Measurements from ENCODE around the gene SMIM33. TPM values are rescaled to one million over a fixed set of nuclear protein-coding genes. Genes with fewer than 3 reads are reported as not detected.
A peak's percentile ranks its signal among the peaks of the same experiment; 100 is the strongest.
"Not testable (repeated sequence)": the region's sequence is repeated elsewhere in the genome, so short reads cannot be mapped to it uniquely, and the experiment has no call there.

SMIM33 gene
- total and polyA plus RNA-seq, 5 donors, result not detected

DNA sequence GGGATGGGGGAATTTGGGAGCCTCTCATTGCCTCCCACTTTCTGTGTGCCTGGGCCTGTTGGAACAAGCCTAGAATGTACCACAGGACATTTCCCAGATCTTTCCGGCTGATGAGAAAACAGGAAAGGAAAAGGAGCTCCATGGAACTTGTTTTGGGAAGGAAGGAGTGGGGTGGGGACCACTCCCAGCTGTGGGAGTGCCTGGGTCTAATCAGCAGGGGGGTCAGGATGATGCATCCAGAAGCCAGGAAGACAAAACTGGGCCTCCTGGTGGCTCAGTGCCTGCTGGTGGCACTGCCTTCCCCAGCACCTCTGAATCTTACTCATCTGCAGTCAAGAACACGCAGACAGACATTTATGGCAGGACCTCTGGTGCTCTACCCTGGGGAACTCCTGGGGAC is 2.8 kb downstream of the SMIM33 start:
- Histone ChIP-seq H3K4me3 (ENCODE audit: low read length) (no peak overlapping the region), H3K9me3 (ENCODE audit: control insufficient read depth, low read length) (no peaks in the 10 kb centered on the region), H3K27ac (ENCODE audit: low read length) (peak overlapping the region; percentile 43), H3K27me3 (ENCODE audit: control insufficient read depth, insufficient read depth) (no peaks in the 10 kb centered on the region), H3K4me1 (ENCODE audit: control insufficient read depth, insufficient read depth, low read length) (peaks cover 13% of the 10 kb centered on the region)
- WGBS, result 54% methylated on average over 2 of the region's 2 CpGs
- intact Hi-C loops (cut with DNase I), result no loop called here
- DNase-seq, result peak in 2 of 3 donors; percentile 40 to 69
- peak; percentile 24 to 80 for ATAC-seq

DNA sequence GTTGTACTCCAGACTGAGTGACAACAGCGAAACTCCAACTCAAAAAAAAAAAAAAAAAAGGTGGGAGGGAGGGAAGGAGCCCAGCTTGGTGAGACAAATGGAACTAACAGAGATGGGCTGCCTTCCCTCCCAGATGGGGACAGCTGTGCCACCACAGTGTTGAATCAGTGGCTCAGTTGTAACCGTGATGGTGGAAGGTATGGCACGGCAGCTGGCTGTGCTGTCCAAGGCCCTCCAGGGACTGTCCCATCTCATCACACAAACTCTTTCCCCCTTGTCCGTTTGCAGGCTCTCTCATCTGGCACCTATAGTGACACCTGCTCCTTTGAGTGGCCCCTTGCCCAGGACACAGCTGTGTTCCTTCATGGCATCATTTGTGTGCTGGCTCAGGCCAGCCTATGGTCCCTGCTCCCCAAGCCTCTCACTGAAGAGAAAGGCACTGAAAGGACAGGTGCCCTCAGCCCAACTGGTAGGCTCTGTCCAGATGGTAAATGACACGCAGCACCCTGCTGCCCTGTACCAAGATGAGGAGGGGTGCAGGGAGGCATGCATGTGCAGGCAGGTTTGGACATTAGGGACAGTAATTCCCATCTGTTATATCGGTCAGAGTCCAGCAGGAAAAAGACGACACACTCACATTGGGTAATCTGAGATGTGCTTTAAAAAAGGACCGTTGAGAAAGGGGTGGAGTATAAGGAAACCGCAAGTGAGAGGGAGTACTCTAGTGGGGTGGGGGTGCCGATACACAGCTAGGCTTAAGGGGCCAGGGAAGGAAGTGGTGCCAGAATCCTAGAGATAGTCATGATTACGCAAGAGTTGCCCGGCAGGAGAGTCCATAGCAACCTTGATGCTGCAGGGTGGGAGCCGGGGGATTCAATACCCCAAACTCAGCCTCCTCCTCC is 4.3 kb downstream of the SMIM33 start:
- Histone ChIP-seq H3K4me3 (ENCODE audit: low read length) (no peak overlapping the region), H3K27me3 (ENCODE audit: control insufficient read depth, insufficient read depth) (no peaks in the 10 kb centered on the region), H3K27ac (ENCODE audit: low read length) (no peak overlapping the region), H3K9me3 (ENCODE audit: control insufficient read depth, low read length) (no peaks in the 10 kb centered on the region), H3K4me1 (ENCODE audit: control insufficient read depth, insufficient read depth, low read length) (peaks cover 13% of the 10 kb centered on the region)
- ATAC-seq, result peak; percentile 17 to 35
- DNase-seq, result peak in 1 of 3 donors; percentile 61
- intact Hi-C loops (cut with DNase I), result no loop called here
- 37% methylated on average over 13 of the region's 13 CpGs for WGBS

DNA sequence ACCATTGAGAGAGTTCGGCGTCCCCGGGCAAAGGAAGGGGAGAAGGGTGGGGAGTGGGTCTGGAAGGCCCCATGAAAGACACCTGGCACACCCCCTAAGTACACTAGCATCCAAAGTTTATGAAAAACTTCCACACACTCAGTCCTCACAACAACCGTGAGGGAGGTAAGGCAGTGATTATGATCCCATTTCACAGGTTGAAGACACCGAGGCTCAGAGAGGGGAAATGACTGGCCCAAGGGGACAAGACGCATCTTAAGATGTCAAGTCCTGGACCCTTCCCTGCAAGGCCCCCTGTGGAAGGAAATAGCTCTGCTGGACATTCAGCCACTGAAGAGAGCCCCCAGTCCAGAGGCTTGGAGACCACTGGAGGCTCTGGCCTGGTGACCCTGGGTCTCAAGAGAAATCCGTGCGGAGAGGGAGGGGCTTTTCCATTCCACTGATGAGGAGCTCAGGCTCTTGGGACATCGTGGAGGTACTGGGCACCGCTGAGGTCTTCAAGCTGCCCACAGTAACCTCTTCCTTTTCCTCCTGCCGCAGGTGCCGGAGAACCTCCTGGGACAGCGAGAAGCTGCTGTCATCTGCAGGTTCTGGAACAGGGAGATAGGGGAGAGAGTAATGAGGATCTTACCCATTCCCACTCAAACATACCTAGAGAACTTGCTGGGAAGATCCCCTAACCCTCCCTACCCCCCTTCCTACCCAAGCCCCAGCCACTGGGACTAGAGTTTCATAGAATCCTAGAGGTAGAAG is 5.2 kb downstream of the SMIM33 start:
- Histone ChIP-seq H3K9me3 (ENCODE audit: control insufficient read depth, low read length) (no peaks in the 10 kb centered on the region), H3K27ac (ENCODE audit: low read length) (no peak overlapping the region), H3K4me3 (ENCODE audit: low read length) (no peak overlapping the region), H3K27me3 (ENCODE audit: control insufficient read depth, insufficient read depth) (no peaks in the 10 kb centered on the region), H3K4me1 (ENCODE audit: control insufficient read depth, insufficient read depth, low read length) (peaks cover 13% of the 10 kb centered on the region)
- intact Hi-C loops (cut with DNase I), result no loop called here
- ATAC-seq (no peak), DNase-seq (no peak)
- 77% methylated on average over 13 of the region's 13 CpGs for WGBS

GRCh38 chr5:139478657-139479423 is 8.0 kb downstream of the SMIM33 start:
- H3K27me3 ChIP-seq (ENCODE audit: control insufficient read depth, insufficient read depth); H3K4me1 ChIP-seq (ENCODE audit: control insufficient read depth, insufficient read depth, low read length); H3K4me3 ChIP-seq (ENCODE audit: low read length); intact Hi-C loops (cut with DNase I); H3K9me3 ChIP-seq (ENCODE audit: control insufficient read depth, low read length): not testable (repeated sequence)
- H3K27ac ChIP-seq (ENCODE audit: low read length), result peak overlapping the region; percentile 1
- DNase-seq (peak in 1 of 3 donors; percentile 58), ATAC-seq (peak in 1 of 2 donors; percentile 21)
- WGBS, result 56% methylated on average over 9 of the region's 9 CpGs

DNA sequence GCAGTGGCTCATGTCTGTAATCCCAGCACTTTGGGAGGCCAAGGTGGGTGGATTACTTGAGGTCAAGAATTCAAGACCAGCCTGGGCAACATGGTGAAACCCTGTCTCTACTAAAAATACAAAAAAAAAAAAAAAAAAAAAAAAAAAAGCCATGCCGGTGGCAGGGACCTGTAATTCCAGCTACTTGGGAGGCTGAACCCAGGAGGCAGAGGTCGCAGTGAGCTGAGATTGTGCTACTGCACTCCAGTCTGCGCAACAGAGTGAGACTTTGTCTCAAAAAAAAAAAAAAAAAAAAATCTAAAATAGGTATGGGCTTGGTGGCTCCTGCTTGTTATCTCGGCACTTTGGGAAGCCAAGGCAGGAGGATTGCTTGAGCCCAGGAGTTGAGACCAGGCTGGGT is 8.9 kb downstream of the SMIM33 start:
- not testable (repeated sequence) for H3K9me3 ChIP-seq (ENCODE audit: control insufficient read depth, low read length); H3K27me3 ChIP-seq (ENCODE audit: control insufficient read depth, insufficient read depth); ATAC-seq; H3K27ac ChIP-seq (ENCODE audit: low read length); H3K4me1 ChIP-seq (ENCODE audit: control insufficient read depth, insufficient read depth, low read length); DNase-seq; H3K4me3 ChIP-seq (ENCODE audit: low read length)
- intact Hi-C loops (cut with DNase I), result loop anchor here in 1 of 4 donors (5.0 to 10.0 kb wide), 2 partner anchors 38 to 45 kb away; partner anchors contain the start of gene DNAJC18
- 95% methylated on average over 4 of the region's 4 CpGs for WGBS

DNA sequence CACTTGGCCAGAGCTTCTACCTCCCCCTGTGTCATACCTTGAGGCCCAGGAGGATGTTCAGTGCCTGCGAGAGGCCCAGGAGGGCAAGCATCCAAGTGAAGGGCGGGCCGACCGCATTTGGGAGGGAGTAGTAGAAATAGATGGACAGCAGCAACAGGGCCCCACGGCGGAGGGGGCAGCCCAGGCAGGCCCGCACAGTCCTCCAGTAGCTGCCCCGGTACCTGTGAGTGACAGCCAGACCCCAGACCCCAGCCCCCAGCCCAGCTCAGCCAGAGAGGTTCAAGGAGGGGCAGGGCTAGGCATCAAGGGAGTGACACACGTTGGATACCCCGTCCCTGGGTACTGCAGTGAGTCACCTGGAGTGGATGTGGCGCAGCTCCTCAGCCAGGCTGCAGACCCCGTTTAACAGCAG is 10.3 kb downstream of the SMIM33 start:
- H3K27ac ChIP-seq (ENCODE audit: low read length), result peak overlapping the region; percentile 98
- no peaks in the 10 kb centered on the region for H3K27me3 ChIP-seq (ENCODE audit: control insufficient read depth, insufficient read depth)
- WGBS, result 27% methylated on average over 12 of the region's 12 CpGs
- intact Hi-C loops (cut with DNase I), result loop anchor here in 1 of 4 donors (5.0 to 10.0 kb wide), 2 partner anchors 36 to 46 kb away; partner anchors contain the start of gene DNAJC18
- H3K4me3 ChIP-seq (ENCODE audit: low read length), result peak overlapping the region; percentile 55
- DNase-seq, result peak; percentile 55 to 85 (median 84)
- no peaks in the 10 kb centered on the region for H3K9me3 ChIP-seq (ENCODE audit: control insufficient read depth, low read length)
- peak; percentile 20 to 22 for ATAC-seq
- H3K4me1 ChIP-seq (ENCODE audit: control insufficient read depth, insufficient read depth, low read length), result peaks cover 3% of the 10 kb centered on the region

DNA sequence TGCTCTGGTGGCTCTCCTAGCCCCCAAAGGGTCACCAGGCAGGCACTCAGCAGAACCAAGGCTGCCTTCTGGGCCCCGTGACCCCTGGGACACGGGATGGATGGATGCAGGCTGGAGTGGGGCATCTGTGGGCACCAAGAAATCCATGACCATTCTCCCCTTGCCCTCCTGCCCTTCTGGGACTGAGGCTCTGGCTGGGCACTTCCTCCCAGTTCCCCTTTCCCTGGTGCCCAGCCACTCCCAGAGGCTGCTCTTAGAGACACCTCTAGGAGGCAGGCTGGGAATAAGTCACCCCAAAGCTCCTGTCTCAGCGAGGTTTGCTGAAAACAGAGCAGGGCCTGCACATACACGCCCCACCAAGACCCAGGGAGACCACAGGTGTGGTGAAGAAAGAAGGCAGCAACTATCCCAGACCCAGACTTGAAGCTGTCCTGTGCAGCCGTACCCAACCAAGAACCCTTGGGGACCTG is 10.8 kb downstream of the SMIM33 start:
- H3K4me1 ChIP-seq (ENCODE audit: control insufficient read depth, insufficient read depth, low read length), result peaks cover 3% of the 10 kb centered on the region
- WGBS, result 23% methylated on average over 5 of the region's 5 CpGs
- H3K9me3 ChIP-seq (ENCODE audit: control insufficient read depth, low read length), result no peaks in the 10 kb centered on the region
- H3K27me3 ChIP-seq (ENCODE audit: control insufficient read depth, insufficient read depth), result no peaks in the 10 kb centered on the region
- intact Hi-C loops (cut with DNase I), result loop anchor here in 1 of 4 donors (5.0 to 10.0 kb wide), 2 partner anchors 36 to 47 kb away; partner anchors contain the start of gene DNAJC18
- peak overlapping the region; percentile 98 for H3K27ac ChIP-seq (ENCODE audit: low read length)
- H3K4me3 ChIP-seq (ENCODE audit: low read length), result peak overlapping the region; percentile 55
- peak; percentile 49 to 55 for ATAC-seq
- DNase-seq, result peak; percentile 46 to 66 (median 66)

DNA sequence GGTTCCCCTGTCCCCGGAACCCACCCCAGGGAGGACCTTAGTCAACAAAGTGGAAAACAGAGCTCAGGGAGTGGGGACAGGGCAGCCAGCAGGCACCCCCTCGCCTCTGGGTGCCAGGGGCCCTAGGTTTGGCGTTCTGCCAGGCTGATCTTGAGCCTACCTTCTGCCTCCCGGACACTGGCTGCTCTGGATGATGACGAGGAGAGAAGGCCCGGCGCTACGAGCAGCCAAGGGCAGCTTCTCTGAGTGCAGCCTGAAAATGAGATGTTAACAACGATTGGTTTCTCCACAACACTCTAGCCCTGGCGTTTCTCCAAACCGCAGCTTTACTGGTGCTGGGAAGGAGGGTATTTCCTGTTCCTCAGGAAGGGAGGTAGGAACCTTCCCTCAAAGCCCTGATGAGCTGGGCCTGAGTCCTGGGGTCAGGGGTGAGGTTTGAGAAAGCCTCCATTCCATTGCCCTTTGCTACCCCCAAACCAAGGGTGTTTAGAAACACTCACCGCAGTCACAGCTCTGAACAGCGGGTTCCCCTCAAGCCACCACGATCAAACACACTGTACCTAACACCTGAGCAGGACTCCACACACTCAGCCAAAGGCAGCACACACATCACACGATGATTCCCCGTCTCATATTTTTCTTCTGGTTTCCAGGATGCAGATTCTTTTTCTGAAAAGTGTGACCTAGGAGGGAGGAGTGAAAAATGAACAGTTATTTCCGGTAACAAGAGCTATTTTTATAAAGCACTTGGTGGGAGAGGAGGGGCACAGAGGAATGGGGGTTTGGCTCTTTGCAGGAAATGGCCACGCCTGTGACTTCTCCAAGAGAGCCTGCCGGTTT is 11.5 kb downstream of the SMIM33 start, which contains the start of gene STING1:
Gene STING1 (minus strand): TSS at position 709 of the 840 bp plus-strand sequence. CDS start 1,054 bp downstream, outside the sequence.
- ATAC-seq, result peak; percentile 74 to 77
- peaks cover 3% of the 10 kb centered on the region for H3K4me1 ChIP-seq (ENCODE audit: control insufficient read depth, insufficient read depth, low read length)
- peak; percentile 89 to 93 (median 90) for DNase-seq
- intact Hi-C loops (cut with DNase I), result loop anchor here in 1 of 4 donors (5.0 to 10.0 kb wide), 2 partner anchors 35 to 47 kb away; partner anchors contain the start of gene DNAJC18
- no peaks in the 10 kb centered on the region for H3K9me3 ChIP-seq (ENCODE audit: control insufficient read depth, low read length)
- H3K27me3 ChIP-seq (ENCODE audit: control insufficient read depth, insufficient read depth), result no peaks in the 10 kb centered on the region
- WGBS, result 2% methylated on average over 19 of the region's 19 CpGs
- H3K27ac ChIP-seq (ENCODE audit: low read length), result peak within 1 kb of the TSS; percentile 98
- H3K4me3 ChIP-seq (ENCODE audit: low read length), result peak within 1 kb of the TSS; percentile 55

- WGBS, result 47% methylated on average over 6 of the region's 6 CpGs
- H3K9me3 ChIP-seq (ENCODE audit: control insufficient read depth, low read length), result not testable (repeated sequence)
- intact Hi-C loops (cut with DNase I), result loop anchor here in 1 of 4 donors (5.0 to 10.0 kb wide), 2 partner anchors 34 to 48 kb away; partner anchors contain the start of gene DNAJC18
Observed at GRCh38 chr5:139482890-139483208, 12.0 kb downstream of the SMIM33 start.

More at GRCh38 chr5:139482890-139483208, 12.0 kb downstream of the SMIM33 start:
- peak overlapping the region; percentile 55 for H3K4me3 ChIP-seq (ENCODE audit: low read length)
- peak overlapping the region; percentile 98 for H3K27ac ChIP-seq (ENCODE audit: low read length)
- not testable (repeated sequence) for H3K27me3 ChIP-seq (ENCODE audit: control insufficient read depth, insufficient read depth); H3K4me1 ChIP-seq (ENCODE audit: control insufficient read depth, insufficient read depth, low read length); ATAC-seq; DNase-seq

All from right cardiac atrium (tissue), 5 donors.